MM.1S (cell line): ENCODE results near the gene GORASP1.

Experiments
- DNase-seq: peaks from one replicate; pipeline ENCODE4 v3.0.0-alpha.2; 2015
- H2AFZ ChIP-seq: fragments of 300-600 bp; sonication (generic); 2 replicates; pipeline ENCODE4 v1.6.0; 2016; ENCODE audit warnings: antibody characterized with exemption, low read length
- H3F3A ChIP-seq: fragments of 300-600 bp; sonication (generic); 2 replicates; pipeline ENCODE4 v1.6.1; 2016; ENCODE audit warnings: mild to moderate bottlenecking, antibody characterized with exemption, low read length, moderate library complexity, mixed read lengths; ENCODE audit not compliant: insufficient read depth
- H3K27ac ChIP-seq: fragments of 300-600 bp; sonication (generic); 2 replicates; pipeline ENCODE4 v1.5.1; 2016; ENCODE audit warnings: mild to moderate bottlenecking, low read length
- H3K27me3 ChIP-seq: fragments of 300-600 bp; sonication (generic); replicated peaks from 2 replicates; pipeline ENCODE4 v1.6.0; 2016; ENCODE audit warnings: low read length; ENCODE audit not compliant: insufficient read depth
- H3K36me3 ChIP-seq: fragments of 300-600 bp; sonication (generic); replicated peaks from 2 replicates; pipeline ENCODE4 v1.6.1; 2016; ENCODE audit warnings: mild to moderate bottlenecking, low read length, mixed read lengths; ENCODE audit not compliant: insufficient read depth
- H3K4me1 ChIP-seq: fragments of 300-600 bp; sonication (generic); 2 replicates; pipeline ENCODE4 v1.6.1; 2016; ENCODE audit warnings: low read length, mixed read lengths
- H3K4me2 ChIP-seq: fragments of 300-600 bp; sonication (generic); 2 replicates; pipeline ENCODE4 v1.6.0; 2016; ENCODE audit warnings: low read depth, low read length
- H3K4me3 ChIP-seq: fragments of 300-600 bp; sonication (generic); 2 replicates; pipeline ENCODE4 v1.5.1; 2016; ENCODE audit warnings: low read length, mixed read lengths
- H3K79me2 ChIP-seq: fragments of 300-600 bp; sonication (generic); 2 replicates; pipeline ENCODE4 v1.6.1; 2016; ENCODE audit warnings: mixed run types, low read length, mixed read lengths
- H3K9ac ChIP-seq: fragments of 300-600 bp; sonication (generic); 2 replicates; pipeline ENCODE4 v1.6.1; 2016; ENCODE audit warnings: low read length, mixed read lengths
- H3K9me2 ChIP-seq: fragments of 300-600 bp; sonication (generic); replicated peaks from 2 replicates; pipeline ENCODE4 v1.6.1; 2016; ENCODE audit warnings: mild to moderate bottlenecking, low read length, mixed read lengths; ENCODE audit not compliant: insufficient read depth
- H3K9me3 ChIP-seq: fragments of 300-600 bp; sonication (generic); replicated peaks from 2 replicates; pipeline ENCODE4 v1.6.1; 2016; ENCODE audit warnings: mild to moderate bottlenecking, low read length, mixed read lengths; ENCODE audit not compliant: insufficient read depth
- H4K20me1 ChIP-seq: fragments of 300-600 bp; sonication (generic); 2 replicates; pipeline ENCODE4 v1.6.1; 2016; ENCODE audit warnings: mild to moderate bottlenecking, low read length, moderate library complexity, mixed read lengths; ENCODE audit not compliant: insufficient read depth
- CTCF ChIP-seq: fragments of 300-600 bp; sonication (generic); IDR thresholded peaks from 2 replicates; pipeline ENCODE4 v1.5.1; 2016; ENCODE audit warnings: antibody characterized with exemption, low read length, mixed read lengths
- EZH2 ChIP-seq: fragments of 300-600 bp; sonication (generic); optimal IDR thresholded peaks from 2 replicates; pipeline ENCODE3; 2017; ENCODE audit warnings: low read depth, mild to moderate bottlenecking, antibody characterized with exemption, low read length, mixed read lengths
- EZH2phosphoT487 ChIP-seq: fragments of 300-600 bp; sonication (generic); IDR thresholded peaks from 2 replicates; pipeline ENCODE4 v1.6.1; 2018; ENCODE audit warnings: antibody characterized with exemption, low read length

Gene GORASP1

GRCh38 chr3:39125841-39126500 lies 18.5 kb upstream of the GORASP1 start:
- no peaks in the 10 kb centered on the region for H3F3A ChIP-seq
- no peaks in the 10 kb centered on the region for H3K79me2 ChIP-seq
- H3K9ac ChIP-seq = no peak overlapping the region
- H4K20me1 ChIP-seq = no peaks in the 10 kb centered on the region
- no peak for TF ChIP-seq EZH2phosphoT487
- TF ChIP-seq CTCF = no peak
- H3K27me3 ChIP-seq = no peaks in the 10 kb centered on the region
- H3K36me3 ChIP-seq = no peaks in the 10 kb centered on the region
- no peak overlapping the region for H2AFZ ChIP-seq
- no peaks in the 10 kb centered on the region for H3K9me3 ChIP-seq
- no peak overlapping the region for H3K4me3 ChIP-seq
- no peak overlapping the region for H3K27ac ChIP-seq
- H3K4me2 ChIP-seq = no peak overlapping the region
- no peak for DNase-seq
- H3K9me2 ChIP-seq = no peaks in the 10 kb centered on the region
- H3K4me1 ChIP-seq = 0 out of 2 replicates have a peak, but pooled peaks cover 7% of the 10 kb centered on the region

GRCh38 chr3:39124876-39125840 lies 17.7 kb upstream of the GORASP1 start:
- H3K4me2 ChIP-seq = no peak overlapping the region
- H3K4me3 ChIP-seq = no peak overlapping the region
- DNase-seq = no peak
- no peak for TF ChIP-seq EZH2phosphoT487
- no peak for TF ChIP-seq CTCF
- no peak for TF ChIP-seq EZH2
- no peaks in the 10 kb centered on the region for H3K9me2 ChIP-seq
- H3K27ac ChIP-seq = no peak overlapping the region
- H3K9me3 ChIP-seq = no peaks in the 10 kb centered on the region
- no peaks in the 10 kb centered on the region for H3K79me2 ChIP-seq
- H3F3A ChIP-seq = no peaks in the 10 kb centered on the region
- H2AFZ ChIP-seq = no peak overlapping the region
- H3K4me1 ChIP-seq = 0 out of 2 replicates have a peak, but pooled peaks cover 7% of the 10 kb centered on the region
- no peak overlapping the region for H3K9ac ChIP-seq
- H3K36me3 ChIP-seq = no peaks in the 10 kb centered on the region
- no peaks in the 10 kb centered on the region for H3K27me3 ChIP-seq
- no peaks in the 10 kb centered on the region for H4K20me1 ChIP-seq

- no peak overlapping the region for H3K27ac ChIP-seq
- no peak overlapping the region for H3K4me3 ChIP-seq
- peaks cover 5% of the 10 kb centered on the region; the same call in 1 of the 2 replicates for H3F3A ChIP-seq
- H4K20me1 ChIP-seq = no peaks in the 10 kb centered on the region
- H2AFZ ChIP-seq = no peak overlapping the region
- no peaks in the 10 kb centered on the region for H3K79me2 ChIP-seq
- H3K9me2 ChIP-seq = no peaks in the 10 kb centered on the region
- H3K9ac ChIP-seq = no peak overlapping the region
- TF ChIP-seq EZH2phosphoT487 (no peak), CTCF (no peak), EZH2 (no peak)
- H3K36me3 ChIP-seq = no peaks in the 10 kb centered on the region
- no peak for DNase-seq
- no peaks in the 10 kb centered on the region for H3K9me3 ChIP-seq
- no peak overlapping the region for H3K4me2 ChIP-seq
- no peaks in the 10 kb centered on the region for H3K27me3 ChIP-seq
- H3K4me1 ChIP-seq = peaks cover 23% of the 10 kb centered on the region
Measured at GRCh38 chr3:39122813-39123212, 15.4 kb upstream of the GORASP1 start.
